HG03280 (cell line): Measurements from ENCODE around the gene XPNPEP1.

Experiments
- ATAC-seq: cut with Tn5 transposase; IDR thresholded peaks from one replicate; pipeline ENCODE4 v1.9.1; 2021; ENCODE audit warnings: mild to moderate bottlenecking, moderate library complexity; ENCODE audit not compliant: unreplicated experiment

Gene XPNPEP1

DNA sequence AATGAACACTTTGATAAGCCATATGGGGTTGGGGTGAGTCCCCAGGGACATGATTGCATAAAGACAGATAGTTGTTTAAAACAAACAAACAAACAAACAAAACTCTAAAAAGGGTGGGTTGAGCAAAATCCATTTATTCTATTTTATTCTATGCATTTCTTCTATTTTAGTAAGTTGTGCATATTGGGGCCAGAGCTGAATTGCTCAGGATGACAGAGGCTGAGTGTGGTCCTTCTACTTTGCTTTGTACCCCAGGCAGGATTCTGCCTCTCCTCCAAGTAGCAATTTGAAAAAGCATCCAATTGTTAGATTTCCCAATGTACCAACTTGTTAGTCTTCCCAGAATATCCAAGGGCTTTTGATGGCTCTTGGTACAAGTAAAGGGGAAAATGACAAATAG, 29.2 kb upstream of the XPNPEP1 start:
- no peak for ATAC-seq

DNA sequence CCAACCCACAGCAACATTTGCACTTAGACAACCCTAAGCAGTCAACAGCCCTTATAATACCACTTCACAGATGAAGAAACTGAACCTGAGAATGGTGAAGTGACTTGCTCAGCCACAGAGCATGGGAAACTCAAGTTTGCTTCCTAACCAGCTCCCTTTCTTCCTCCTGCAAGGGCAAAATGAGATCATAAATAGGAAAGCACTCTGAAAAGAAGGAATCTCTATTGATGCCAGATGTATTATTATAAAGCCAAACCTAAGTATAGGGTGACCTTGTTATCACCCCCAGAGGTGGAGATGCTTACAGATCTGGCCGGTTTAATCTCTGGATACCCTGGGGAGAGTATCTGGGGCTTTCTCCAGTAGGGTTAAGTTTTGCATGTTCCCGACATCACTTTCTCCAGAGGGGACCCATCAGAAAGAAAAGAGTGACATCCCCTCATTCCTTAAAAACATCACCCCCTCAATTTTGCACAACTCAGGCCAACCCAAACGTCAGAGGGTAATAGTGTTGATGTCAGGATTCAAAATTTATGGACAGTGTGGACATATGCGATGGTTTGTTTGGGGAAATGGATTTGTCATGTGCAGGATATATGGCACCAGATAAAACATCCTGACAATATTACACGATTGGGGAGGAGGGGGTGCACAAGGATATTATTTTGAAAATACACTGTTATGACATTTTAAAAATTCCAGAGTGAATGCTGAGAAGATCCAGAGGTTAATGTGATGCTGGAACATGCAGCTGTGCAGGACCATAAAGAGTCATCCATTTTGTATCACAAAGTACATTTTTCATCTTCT, 24.0 kb upstream of the XPNPEP1 start:
- ATAC-seq: no peak

DNA sequence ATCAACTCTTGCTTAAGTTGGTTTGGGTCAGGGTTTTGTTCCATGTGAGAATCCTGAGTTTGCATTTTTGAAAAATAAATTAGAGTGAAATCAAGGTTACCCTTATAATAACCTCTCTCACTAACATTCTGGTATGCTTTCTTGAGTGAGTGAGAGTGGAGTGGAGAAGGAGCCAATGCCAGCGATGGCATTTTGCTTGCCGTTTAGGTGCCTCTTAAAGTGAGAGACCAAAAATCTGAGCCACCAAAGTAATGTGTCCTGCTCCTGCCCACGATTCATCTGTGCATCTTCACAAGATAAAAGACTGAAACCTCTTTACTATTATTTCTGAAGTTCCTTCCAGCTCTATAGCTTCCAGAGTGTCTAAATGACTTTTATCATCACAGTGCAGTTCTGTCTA, 23.4 kb upstream of the XPNPEP1 start:
- no peak for ATAC-seq

DNA sequence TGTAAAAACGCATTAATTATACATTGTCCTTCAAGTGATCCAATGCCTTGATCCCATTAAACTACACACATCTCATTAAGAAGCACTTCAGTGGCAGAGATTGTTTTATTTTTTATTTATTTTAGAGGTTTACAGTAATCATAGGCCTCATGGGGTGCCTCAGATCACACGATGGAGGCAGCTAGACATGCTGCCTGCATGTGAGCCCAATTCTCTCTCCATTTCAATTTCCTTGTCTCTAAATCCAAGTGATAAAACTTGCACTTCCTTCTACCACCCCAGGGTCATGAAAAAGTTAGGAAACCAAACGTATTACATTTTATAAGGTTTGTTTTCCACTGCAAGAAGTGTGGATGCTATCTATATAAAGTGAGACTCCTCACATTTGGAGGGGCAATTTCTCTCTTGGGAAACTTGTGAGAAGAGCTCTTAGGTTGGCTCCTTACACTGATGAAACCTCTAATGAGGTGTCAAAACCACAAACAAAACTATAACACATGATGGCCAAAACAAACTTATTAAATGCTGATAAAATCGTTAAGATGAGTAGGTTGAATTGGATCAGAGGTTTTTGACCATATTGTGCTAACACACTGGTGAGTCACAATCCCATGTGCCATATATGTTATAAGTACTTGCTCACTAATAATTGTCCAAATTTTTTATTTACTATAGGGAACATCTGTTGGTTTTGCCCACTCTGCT, 22.3 kb upstream of the XPNPEP1 start:
- ATAC-seq: no peak

DNA sequence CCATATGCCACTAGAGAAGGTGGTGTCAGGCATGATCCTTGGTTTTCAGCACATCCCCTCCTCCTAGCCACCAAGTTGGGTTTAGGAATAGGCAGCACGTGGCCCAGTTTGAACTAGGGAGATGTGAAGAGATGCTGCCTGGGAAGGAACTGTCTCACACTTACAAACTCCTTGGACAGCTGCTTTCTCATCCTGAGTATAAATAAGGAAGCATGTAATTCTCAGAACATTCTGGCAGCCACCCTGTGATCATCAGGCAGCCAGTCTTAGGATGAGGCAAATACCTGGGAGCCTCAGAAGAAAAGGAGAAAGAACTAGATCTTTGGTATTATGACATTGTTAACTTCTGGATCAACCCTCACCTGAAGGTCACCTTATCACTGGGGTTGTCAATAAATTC, 21.3 kb upstream of the XPNPEP1 start:
- no peak for ATAC-seq

DNA sequence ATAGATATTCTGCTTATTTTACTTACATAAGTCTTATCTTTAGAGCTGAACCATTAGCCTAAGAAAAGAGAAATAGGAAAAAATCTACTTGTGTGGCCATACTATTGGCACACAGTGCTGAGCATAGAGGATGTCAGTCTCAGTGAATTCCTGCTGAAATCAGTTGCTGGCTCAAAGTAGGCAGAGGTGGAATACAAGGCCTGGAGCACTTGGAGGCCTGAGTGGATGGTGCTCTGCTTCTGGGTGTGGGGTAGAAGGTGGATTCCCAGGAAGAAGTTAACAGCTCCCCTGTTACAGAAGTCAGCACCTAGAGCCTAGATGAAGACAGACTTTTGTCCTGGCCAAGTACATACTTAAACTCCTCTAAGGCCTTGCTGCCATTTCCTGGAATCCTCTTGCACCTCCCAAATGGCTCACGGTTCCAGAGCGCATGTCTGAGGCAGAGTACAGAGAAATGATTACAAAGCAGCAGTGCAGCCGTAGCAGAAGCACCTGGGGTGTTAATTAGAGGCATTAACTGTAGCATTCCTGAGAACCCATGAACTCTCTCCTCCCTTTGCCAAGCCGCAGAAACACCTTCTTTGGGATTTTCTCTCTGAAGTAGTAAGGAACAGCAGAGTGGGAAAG, 18.0 kb upstream of the XPNPEP1 start:
- no peak for ATAC-seq

DNA sequence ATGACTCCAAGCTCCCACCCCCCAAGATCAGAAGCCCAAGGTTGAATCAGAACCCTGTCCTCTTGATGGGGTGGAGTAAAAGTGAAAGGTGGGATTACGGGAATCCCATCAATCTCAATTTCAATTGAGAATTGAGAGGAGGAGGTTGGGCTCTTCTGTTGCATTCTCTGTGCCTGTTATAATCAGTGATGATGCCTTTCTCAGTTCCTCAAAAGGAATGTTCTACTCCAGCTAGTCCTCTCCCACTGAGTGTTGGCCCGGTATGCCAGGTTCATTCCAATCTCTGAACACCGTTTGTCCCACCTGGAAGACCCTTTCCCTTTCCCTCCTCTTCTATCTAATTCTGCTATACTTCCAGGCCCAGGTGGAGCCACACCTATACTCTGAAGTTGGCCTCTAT, 17.2 kb upstream of the XPNPEP1 start:
- ATAC-seq: no peak

DNA sequence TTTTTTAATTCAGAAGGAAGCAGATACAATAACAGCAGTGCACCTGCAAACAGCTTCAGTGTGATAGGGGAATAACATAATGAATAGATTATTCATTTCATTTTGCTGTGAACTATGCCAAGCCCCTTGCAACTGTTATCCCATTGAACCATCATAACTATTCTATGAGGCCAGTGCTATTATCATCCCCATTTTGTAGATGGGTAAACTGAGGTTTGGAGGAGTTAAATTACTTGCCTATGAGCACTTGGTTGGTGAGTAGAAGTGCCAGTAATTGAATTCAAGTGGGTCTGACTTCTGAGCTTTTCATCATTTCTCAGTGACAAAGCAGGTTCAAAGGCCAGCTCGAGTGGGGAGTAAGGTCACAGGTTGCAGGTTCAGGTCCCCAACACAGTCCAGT, 16.8 kb upstream of the XPNPEP1 start:
- no peak for ATAC-seq

DNA sequence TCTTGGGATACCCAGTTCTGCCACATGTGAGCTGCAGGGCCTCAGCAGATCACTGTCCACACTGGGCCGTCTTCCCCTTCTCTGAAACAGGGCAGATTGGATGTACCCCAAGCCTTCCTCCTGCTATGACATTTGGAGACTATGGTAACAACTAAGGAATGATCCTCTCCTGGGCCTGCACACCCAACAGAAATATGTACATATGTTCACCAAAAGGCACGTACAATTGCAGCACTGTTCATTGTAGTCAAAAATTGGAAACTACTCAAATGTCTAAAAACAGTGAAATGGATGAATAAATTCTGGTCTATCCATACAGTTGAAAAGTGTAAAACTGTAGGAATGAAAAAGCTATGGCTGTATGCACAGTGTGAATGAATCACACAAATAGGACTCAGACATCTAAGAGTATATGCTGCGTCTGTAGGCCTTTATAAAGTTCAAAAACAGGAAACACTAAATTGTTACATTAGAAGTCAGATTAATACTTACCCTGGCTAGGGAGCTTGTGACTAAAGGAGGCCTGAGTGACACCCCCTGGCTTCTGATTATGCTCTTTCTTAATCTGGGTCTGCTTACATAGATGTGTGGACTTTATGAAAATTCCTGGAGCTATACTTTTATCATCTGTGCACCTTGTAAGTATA, 16.1 kb upstream of the XPNPEP1 start:
- ATAC-seq: no peak

DNA sequence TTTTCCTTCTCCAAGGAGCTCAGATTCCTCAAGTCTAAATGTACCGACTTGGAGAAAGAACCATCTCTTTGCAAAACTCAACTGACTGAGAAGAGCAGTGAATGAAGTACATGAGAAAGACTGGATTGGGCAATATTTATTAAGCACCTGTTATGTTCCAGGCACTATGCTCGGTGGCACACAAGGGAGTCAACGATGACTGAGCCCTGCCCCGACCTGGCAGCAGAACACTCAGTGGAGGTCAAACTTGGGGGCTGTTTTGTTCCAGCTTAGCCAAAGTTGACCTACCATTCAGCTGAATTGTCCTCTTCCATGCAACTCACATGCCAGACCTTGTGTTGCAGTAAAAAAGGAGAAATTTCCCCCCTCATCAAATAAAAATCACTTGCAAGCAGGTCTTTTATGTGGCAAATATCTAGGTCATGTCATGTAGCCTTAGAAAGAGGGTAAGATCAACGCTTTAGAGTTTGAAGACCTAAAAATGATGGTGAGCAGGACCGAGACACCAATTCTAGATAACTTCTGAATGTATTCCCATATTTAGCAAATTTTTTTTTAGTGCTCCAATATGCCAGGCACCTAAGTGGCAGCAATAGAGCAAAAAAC, 14.3 kb upstream of the XPNPEP1 start:
- no peak for ATAC-seq

DNA sequence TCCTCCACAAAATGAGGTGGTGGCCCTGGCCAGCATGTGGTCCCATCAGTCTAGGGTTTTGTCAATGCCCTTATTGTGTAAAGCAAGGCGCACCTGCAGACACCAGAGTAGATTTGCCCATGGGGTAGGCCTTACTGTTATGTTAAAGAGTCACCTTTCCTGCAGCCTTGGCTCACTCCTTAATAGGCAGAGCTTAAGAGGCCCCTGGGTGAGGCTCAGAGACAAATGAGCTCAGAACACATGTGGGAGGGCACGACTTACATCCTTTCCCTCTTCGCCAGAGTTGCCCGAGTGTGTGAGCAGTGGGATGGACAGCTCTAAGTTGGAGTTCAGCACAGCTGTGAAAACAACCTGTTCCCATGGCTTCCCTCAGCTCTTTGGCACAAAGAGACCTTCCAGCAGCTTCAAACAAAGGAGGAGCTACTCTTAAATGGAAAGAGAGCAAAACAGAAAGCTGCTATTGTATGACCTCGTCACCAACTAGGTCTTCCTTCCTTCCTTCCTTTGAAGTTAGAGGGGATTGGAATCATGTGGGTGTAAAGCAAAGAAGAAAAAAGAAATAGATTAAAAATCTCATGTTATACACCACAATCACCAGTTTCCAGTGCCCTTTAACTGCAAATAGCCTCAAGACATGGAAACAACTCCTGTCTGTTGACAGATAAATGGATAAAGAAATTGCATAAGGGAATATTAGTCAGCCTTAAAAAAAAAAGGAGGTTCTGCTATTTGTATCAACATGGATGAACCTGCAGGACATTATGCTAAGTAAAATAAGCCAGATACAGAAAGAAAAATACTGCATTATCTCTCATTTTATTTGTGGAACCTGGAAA, 11.9 kb upstream of the XPNPEP1 start:
- ATAC-seq: no peak

DNA sequence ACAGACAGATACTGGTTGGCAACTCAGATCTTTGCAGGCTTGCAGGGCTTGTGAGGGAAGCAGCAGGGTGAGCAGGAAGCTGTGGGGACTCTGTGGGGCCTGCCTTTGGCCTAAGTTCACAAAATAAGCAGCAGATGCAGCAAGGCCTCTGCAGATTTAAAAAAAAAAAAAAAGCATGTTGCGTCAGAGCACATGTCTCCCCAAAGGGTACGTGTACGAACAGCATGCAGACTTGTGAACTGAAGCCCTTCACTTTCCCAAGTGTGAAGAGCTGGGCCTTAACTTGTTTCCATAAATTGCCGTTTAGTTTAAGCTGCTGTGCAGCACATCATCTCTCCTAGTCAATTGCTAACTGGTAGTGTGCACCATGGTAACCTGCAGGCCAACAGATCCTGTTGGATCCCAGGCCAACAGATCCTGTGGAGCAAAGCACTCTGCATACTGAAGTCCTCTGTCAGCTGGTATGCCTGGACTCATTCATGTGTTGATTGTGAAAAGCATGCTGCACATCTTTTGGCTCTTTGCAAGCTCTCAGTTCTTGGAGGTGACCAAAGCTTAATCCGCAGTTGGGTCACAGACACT, 10.8 kb upstream of the XPNPEP1 start:
- ATAC-seq: no peak

DNA sequence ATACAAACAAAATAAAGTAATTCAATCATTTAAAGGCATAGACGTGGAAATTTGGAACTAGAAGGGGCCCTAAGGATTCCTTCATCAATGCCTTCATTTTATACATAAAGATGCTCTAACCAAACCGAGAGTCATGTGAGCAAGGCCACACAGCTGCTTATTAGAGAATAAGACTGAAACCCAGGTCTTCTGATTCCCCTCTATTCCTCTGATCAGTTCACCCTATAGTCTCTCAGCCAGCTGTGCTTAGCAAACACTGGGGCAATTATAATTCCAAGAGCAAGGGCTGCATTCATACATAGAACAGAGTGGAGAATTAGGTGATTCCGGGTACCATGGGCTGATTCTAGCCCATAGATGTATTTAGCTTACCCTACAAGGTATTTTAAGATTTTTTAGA, 9.7 kb upstream of the XPNPEP1 start:
- no peak for ATAC-seq

DNA sequence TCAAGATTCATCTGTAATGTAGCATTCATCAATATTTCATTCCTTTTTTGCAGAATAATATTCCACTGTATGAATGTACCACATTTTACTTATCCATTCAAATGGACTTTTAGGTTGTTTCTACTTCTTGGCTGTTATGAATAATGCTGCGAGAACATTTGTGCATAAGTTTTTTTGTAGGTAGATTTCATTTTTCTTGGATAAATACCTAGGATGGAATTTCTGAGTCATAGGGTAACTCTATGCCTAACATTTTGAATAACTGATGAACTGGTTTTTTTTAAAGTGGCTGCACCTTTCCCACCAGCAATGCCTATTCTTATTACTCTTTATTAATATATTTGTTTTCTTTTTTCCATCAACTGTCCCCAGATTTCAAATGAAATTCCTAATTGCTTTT, 9.1 kb upstream of the XPNPEP1 start:
- no peak for ATAC-seq

DNA sequence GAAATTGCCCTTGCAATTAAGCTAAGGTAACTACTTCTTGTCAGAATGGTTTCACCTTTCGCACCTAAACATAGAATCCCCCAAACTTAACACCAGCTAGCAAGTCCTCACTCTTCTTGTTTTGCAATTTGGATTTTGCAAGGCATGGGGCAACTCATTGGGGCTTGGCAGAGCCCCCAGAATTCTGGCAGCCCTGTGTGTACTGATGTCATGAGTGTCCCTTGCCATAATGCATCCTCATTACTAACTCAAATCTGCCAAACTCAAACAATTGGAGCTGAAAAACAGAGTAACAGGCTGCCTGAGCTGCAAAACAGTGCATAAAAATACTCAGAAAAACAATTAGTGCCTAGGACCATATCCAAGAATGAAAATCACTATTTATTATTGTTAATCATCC, 7.9 kb upstream of the XPNPEP1 start:
- ATAC-seq: no peak

DNA sequence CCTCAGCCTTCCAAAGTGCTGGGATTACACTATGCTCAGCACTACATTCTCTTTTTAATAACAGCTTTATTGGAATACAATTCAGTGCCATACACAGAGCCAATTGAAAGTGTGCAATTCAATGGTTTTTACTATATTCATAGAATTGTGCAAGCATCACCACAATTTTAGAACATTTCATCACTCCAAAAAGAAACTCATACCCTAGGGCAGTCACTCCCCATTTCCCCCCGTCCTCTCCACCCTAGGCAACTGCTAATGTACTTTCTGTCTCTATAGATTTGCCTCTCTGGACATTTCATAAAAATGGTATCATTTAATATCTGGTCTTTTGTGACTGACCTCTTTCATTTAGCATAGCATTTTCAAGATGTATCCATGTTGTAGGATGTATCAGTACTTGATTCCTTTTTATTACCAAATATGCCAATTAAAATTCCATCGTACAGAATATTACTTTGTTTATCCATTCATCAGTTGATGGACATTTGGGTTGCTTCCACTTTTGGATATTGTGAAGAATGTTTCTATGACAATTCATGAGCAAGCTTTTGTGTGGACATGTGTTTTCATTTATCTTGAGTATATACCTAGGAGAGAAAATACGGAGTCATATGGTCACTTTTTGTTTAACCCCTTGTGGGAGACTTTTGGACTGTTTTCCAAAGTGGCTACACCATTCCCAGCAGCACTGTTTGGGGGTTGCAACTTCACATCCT, 6.3 kb upstream of the XPNPEP1 start:
- no peak for ATAC-seq

DNA sequence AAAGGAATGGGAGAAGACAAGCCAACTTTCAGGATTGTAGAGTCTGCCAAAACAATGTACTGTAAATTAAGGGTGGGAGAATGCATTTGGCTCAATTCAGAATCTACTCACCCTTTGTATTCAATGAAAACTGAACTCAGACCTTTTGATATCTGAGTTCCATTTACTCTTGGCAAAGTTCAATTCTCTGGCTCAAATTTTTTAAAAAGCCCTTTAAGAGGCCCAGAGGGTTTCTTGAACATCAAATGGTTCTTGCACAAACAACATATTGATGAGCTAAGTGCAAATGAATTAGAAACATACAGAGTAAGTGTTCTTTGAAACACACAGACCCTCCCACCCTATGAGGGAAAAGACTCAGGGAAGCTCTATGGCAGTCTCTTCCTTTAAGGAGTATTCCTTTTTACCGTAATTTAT, 5.2 kb upstream of the XPNPEP1 start:
- no peak for ATAC-seq

DNA sequence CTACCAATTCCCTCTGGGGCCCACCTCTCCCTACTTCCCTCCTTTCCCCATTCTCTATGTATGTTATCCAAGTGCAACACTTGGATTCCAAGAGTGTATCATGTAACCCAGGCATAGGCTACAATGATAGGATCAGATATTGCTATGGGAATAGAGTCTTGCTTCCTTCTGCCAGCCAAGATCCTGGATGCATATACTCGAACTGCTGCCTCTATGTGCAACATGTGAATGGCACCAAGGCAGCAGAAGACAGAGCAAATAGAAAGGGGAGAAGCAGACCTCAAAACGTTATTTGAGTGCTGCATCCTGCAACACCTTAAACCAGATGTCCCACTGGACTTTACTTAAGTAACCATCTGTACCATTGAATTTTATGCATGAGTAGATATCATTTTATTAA, 3.5 kb upstream of the XPNPEP1 start:
- ATAC-seq: no peak

DNA sequence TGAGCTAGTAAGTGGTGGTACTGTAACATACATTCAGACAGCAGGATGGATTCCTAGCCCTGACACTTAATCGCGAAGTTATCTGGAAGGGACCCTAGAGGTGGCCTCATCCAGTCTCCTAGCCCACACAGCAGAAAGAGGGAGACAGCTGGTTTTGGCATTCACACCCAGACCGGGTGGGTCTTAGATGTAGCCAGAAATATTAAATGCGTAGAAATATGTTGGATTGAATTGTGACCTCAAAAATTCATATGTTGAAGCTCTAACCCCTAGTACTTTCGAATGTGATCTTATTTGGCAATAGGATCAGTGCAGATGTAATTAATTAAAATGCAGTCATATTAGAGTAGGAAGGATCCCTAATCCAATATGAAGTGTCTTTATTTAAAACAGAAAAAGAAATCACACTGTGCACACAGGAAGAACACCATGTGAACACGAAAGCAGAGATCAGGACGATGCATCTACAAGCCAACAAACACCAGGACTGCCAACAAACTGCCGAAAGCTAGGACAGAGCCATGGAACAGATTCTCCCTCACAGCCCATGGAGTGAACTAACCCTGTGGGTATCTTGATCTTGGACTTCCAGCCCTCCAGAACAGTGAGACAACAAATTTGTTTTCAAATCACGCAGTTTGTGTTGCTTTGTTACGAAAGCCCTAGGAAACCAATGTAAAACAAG, 2.9 kb upstream of the XPNPEP1 start:
- no peak for ATAC-seq
